ENCODE results near the gene CKB. TPM values are rescaled to one million over a fixed set of nuclear protein-coding genes. Genes with fewer than 3 reads are reported as not detected.

Gene CKB
- total and polyA plus RNA-seq, 9 of the 15 experiments (the other 6 are each of a cell fraction or from before 2014, with no cell fraction given): 23.9 to 692 (median 132) TPM

DNA sequence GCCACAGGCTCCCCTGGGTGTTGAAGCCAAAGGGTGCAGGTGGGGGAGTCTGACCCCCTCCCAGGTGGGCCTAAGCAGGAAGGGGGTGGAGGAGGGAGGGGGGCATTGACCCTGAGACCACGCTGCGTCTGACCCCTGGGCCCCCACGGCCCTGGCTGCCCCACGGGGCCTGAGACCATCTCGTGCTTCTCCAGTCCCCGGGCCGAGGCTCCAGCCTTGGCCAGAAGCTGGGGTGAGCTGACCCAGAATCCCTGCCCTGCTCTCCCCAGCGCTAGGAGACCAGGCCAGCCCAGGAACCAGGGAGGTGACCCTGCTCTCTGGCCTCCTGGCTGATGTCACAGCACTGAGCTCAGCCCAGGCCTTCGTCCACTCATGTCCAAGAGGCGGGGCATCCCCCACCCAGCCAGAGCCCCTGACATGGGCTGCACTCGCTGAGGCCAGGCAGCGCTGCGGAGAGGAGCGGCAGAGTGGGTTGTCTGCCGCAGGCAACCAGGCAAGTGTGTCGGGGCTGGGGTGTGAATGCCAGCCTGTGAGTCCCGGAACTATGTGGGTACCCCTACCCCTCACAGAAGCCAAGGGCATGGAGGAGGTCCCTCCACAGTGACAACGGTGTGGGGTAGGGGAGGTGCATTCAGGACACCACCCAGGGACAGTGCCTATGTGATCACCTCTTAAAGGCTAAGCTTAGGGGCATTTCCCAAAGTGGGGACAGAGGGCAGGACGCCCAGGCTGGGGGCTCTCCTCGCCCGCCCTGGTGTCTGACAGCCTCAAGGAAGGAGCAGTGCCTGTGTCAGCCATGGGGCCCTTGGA, 12.7 kb upstream of the CKB start:
- no peaks in the 10 kb centered on the region for H3K9me3 ChIP-seq (replicated peaks; ENCODE audit: control insufficient read depth, insufficient read depth, low read depth, low read length)
- no peak for DNase-seq (ENCODE audit: extremely low read depth in 1 of 4, low spot score in 3 of 4)
- 93% methylated on average over 11 of the region's 21 CpGs for WGBS (ENCODE audit: insufficient coverage, low coverage, missing lambda C conversion rate)
- ChIA-PET CTCF (ENCODE audit: low intra/inter-chr PET ratio) (no interaction called here), POLR2A (interaction anchor here (1.9 kb wide), 1 partner anchor 13 kb away, joined by 4 read pairs; the partner anchor contains the start of gene CKB)
- in situ Hi-C loops (cut with MboI) (loop anchor here (10.0 kb wide), 1 partner anchor 450 kb away; the partner anchor contains the start of gene LBHD2), intact Hi-C loops (cut with micrococcal nuclease) (no loop called here)
- peaks cover 11% of the 10 kb centered on the region for H3K79me2 ChIP-seq (ENCODE audit: control insufficient read depth, insufficient read depth, low read length)
- no peaks in the 10 kb centered on the region; the same call in 1 of the 2 replicates for H4K20me1 ChIP-seq (replicated peaks; ENCODE audit: control insufficient read depth, insufficient read depth, low read length)
- H3K9ac ChIP-seq (ENCODE audit: insufficient read depth in 1 of 2, low read depth in 2 of 2, low read length in 2 of 2): no peak overlapping the region
- H2AFZ ChIP-seq (ENCODE audit: low read depth, low read length): no peak overlapping the region
- H3K9me1 ChIP-seq (ENCODE audit: control insufficient read depth, insufficient read depth, low read length): peaks cover 3% of the 10 kb centered on the region
- ATAC-seq: peak; percentile 17; the same call in 1 of the 3 replicates
- H3K36me3 ChIP-seq (ENCODE audit: control insufficient read depth, insufficient read depth, low read length): peaks cover 47% of the 10 kb centered on the region; the same call in 2 of the 3 replicates
- H3K4me2 ChIP-seq (ENCODE audit: insufficient read depth, low read length): no peak overlapping the region
- no peak for FAIRE-seq
- H3K27me3 ChIP-seq (ENCODE audit: control insufficient read depth in 2 of 2, insufficient read depth in 2 of 2, low read length in 2 of 2): no peaks in the 10 kb centered on the region
- H3K27ac ChIP-seq (ENCODE audit: extremely low read depth, low read depth, low read length): no peak overlapping the region
- no TSS peak for BruUV-seq (replicated peaks)
- TF ChIP-seq ZNF174 (CRISPR knock-in tag; IDR thresholded peaks at IDR 0.05) (no peak), ASH1L (IDR thresholded peaks at IDR 0.05; ENCODE audit: borderline replicate concordance, low read depth, partially characterized antibody) (no peak), MAZ (CRISPR knock-in tag; conservative IDR thresholded peaks at IDR 0.05 in 1 of 2, IDR thresholded peaks at IDR 0.05 in 1 of 2) (no peak), CTBP1 (IDR thresholded peaks at IDR 0.05; ENCODE audit: borderline replicate concordance) (no peak), ZSCAN29 (IDR thresholded peaks at IDR 0.05) (no peak), HNRNPL (IDR thresholded peaks at IDR 0.05; ENCODE audit: low read depth, low read length) (no peak), ZNF445 (CRISPR knock-in tag; IDR thresholded peaks at IDR 0.05; ENCODE audit: low read depth) (no peak), RBM14 (IDR thresholded peaks at IDR 0.05; ENCODE audit: borderline replicate concordance, insufficient read depth, low read depth, low read length) (no peak), MBD2 (IDR thresholded peaks at IDR 0.05; ENCODE audit: borderline replicate concordance, low read depth) (no peak), EP400 (IDR thresholded peaks at IDR 0.05) (no peak)
- TF ChIP-seq, protein P1, sequence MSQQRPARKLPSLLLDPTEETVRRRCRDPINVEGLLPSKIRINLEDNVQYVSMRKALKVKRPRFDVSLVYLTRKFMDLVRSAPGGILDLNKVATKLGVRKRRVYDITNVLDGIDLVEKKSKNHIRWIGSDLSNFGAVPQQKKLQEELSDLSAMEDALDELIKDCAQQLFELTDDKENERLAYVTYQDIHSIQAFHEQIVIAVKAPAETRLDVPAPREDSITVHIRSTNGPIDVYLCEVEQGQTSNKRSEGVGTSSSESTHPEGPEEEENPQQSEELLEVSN (IDR thresholded peaks at IDR 0.05; ENCODE audit: borderline replicate concordance in 1 of 2, extremely low read depth in 1 of 2, insufficient read depth in 1 of 2, insufficient read length in 1 of 2, low read depth in 1 of 2, low read length in 1 of 2, poor library complexity in 1 of 2, severe bottlenecking in 1 of 2): no peak
- TF ChIP-seq, protein P2, sequence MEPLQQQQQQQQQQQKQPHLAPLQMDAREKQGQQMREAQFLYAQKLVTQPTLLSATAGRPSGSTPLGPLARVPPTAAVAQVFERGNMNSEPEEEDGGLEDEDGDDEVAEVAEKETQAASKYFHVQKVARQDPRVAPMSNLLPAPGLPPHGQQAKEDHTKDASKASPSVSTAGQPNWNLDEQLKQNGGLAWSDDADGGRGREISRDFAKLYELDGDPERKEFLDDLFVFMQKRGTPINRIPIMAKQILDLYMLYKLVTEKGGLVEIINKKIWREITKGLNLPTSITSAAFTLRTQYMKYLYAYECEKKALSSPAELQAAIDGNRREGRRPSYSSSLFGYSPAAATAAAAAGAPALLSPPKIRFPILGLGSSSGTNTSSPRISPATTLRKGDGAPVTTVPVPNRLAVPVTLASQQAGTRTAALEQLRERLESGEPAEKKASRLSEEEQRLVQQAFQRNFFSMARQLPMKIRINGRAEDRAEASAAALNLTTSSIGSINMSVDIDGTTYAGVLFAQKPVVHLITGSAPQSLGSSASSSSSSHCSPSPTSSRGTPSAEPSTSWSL (CRISPR knock-in tag; IDR thresholded peaks at IDR 0.05; ENCODE audit: borderline replicate concordance): no peak
- TF ChIP-seq, protein P3, sequence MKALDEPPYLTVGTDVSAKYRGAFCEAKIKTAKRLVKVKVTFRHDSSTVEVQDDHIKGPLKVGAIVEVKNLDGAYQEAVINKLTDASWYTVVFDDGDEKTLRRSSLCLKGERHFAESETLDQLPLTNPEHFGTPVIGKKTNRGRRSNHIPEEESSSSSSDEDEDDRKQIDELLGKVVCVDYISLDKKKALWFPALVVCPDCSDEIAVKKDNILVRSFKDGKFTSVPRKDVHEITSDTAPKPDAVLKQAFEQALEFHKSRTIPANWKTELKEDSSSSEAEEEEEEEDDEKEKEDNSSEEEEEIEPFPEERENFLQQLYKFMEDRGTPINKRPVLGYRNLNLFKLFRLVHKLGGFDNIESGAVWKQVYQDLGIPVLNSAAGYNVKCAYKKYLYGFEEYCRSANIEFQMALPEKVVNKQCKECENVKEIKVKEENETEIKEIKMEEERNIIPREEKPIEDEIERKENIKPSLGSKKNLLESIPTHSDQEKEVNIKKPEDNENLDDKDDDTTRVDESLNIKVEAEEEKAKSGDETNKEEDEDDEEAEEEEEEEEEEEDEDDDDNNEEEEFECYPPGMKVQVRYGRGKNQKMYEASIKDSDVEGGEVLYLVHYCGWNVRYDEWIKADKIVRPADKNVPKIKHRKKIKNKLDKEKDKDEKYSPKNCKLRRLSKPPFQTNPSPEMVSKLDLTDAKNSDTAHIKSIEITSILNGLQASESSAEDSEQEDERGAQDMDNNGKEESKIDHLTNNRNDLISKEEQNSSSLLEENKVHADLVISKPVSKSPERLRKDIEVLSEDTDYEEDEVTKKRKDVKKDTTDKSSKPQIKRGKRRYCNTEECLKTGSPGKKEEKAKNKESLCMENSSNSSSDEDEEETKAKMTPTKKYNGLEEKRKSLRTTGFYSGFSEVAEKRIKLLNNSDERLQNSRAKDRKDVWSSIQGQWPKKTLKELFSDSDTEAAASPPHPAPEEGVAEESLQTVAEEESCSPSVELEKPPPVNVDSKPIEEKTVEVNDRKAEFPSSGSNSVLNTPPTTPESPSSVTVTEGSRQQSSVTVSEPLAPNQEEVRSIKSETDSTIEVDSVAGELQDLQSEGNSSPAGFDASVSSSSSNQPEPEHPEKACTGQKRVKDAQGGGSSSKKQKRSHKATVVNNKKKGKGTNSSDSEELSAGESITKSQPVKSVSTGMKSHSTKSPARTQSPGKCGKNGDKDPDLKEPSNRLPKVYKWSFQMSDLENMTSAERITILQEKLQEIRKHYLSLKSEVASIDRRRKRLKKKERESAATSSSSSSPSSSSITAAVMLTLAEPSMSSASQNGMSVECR (CRISPR knock-in tag; IDR thresholded peaks at IDR 0.05): no peak
- H3K4me1 ChIP-seq (replicated peaks in 1 of 2; ENCODE audit: control insufficient read depth in 2 of 2, insufficient read depth in 2 of 2, low read length in 2 of 2): peaks cover 0 to 83% of the 10 kb centered on the region in 2 experiments; a peak in 4 of 5 replicates
- H3K4me3 ChIP-seq: no peak overlapping the region
